GM12874 (cell line): ENCODE measurements around the gene PLAC9.

Experiments
- CTCF ChIP-seq: IDR thresholded peaks from 2 replicates; pipeline ENCODE4 v1.5.1; 2011; ENCODE audit warnings: low read depth, mild to moderate bottlenecking, control low read depth, low read length, moderate library complexity; ENCODE audit not compliant: insufficient read depth

The PLAC9 gene

GRCh38 chr10:80108576-80109239, 23.8 kb upstream of the PLAC9 start:
- no peak for TF ChIP-seq CTCF

GRCh38 chr10:80110986-80111385, 21.5 kb upstream of the PLAC9 start:
- no peak for TF ChIP-seq CTCF

GRCh38 chr10:80118669-80119068, 13.9 kb upstream of the PLAC9 start:
- TF ChIP-seq CTCF, result no peak

DNA sequence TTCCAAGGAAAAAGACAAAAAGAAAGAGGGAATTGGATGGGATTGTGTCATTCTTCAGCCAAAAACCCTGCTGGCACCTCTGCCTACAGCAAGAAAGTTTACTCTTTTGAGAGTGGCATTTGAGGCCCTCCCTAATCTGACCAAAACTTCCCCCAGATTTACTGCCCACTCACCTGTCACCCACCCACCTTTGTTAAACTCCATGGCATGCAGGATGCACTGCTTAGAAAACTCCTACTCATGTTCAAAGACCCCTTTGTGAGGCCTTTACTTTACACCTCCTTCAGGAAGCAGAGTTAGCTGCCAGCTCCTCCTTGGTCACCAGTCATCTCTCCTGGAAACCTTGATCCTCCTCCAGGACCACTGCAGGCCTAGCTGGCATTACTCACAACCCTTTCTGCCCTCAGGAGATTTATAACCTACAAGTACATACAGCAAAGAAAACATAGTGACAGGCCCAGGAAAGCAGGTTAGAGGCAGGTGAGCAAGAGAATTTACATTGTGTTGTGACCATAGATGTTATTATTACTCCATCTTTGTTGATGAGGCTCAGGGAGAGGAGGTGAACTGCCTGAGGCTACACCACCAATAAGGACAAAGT, 10.3 kb upstream of the PLAC9 start:
- no peak for TF ChIP-seq CTCF

GRCh38 chr10:80122746-80123145, 9.8 kb upstream of the PLAC9 start:
- no peak for TF ChIP-seq CTCF

DNA sequence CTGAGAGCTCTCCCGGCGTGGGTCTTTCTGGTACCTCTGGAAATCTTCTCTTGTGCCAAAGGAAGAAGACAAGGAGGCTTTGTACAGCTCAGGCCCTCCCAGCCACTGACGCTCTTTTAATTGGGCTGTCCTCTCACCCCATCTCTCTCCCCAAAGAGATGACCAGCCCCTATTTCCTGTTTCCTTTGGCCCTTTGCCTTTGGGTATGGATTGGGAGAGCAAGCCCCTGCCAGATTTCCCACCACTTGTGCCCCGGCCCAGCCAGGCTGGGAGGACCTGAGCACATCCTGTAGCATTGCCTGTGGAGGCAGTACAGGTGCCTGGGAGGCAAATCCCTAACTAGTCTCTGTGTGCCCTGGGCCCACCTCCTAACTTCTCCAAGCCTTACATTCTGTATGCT, 5.7 kb upstream of the PLAC9 start:
- TF ChIP-seq CTCF, result no peak

- no peak for TF ChIP-seq CTCF
Observed at GRCh38 chr10:80131499-80131901, 1.0 kb upstream of the PLAC9 start.
